ENCODE data around the gene MBNL1.

MBNL1 gene

DNA sequence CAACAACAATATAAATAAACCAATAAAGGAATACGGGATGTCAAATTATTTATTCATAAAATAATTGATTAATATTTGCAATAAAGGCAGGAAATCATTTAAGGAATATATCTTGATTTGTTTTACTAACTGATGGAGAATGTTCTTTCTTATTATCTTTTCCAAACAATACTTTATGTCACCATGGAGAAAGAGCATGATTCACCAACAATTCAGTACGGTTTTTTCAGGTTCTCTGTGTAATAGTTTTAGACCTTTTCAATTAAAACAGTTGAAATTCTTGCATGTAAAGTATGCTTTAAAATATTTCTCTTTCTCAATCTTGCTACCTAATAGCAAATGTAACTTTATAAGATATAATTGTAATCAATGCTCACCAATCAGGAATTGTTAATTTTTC lies 41.7 kb upstream of the MBNL1 start:
- no peaks in the 10 kb centered on the region for H3K9me2 ChIP-seq (replicated peaks; ENCODE audit: insufficient read depth, low read length)
- H3K4me3 ChIP-seq (ENCODE audit: low read length): no peak overlapping the region
- H2AFZ ChIP-seq (ENCODE audit: low read length): no peak overlapping the region
- H3K79me2 ChIP-seq (ENCODE audit: low read length): no peaks in the 10 kb centered on the region
- no peak overlapping the region for H3K27ac ChIP-seq (ENCODE audit: low read length)
- no peaks in the 10 kb centered on the region for H3K36me3 ChIP-seq (replicated peaks; ENCODE audit: insufficient read depth, low read length)
- H3F3A ChIP-seq (ENCODE audit: insufficient read depth, low read length): no peaks in the 10 kb centered on the region
- H3K4me2 ChIP-seq (ENCODE audit: low read depth, low read length): no peak overlapping the region
- TF ChIP-seq, protein P1, sequence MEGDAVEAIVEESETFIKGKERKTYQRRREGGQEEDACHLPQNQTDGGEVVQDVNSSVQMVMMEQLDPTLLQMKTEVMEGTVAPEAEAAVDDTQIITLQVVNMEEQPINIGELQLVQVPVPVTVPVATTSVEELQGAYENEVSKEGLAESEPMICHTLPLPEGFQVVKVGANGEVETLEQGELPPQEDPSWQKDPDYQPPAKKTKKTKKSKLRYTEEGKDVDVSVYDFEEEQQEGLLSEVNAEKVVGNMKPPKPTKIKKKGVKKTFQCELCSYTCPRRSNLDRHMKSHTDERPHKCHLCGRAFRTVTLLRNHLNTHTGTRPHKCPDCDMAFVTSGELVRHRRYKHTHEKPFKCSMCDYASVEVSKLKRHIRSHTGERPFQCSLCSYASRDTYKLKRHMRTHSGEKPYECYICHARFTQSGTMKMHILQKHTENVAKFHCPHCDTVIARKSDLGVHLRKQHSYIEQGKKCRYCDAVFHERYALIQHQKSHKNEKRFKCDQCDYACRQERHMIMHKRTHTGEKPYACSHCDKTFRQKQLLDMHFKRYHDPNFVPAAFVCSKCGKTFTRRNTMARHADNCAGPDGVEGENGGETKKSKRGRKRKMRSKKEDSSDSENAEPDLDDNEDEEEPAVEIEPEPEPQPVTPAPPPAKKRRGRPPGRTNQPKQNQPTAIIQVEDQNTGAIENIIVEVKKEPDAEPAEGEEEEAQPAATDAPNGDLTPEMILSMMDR (IDR thresholded peaks at IDR 0.05; ENCODE audit: low read length): no peak
- TF ChIP-seq EZH2 (optimal IDR thresholded peaks at IDR 0.05; ENCODE audit: low read depth, low read length) (no peak), EZH2phosphoT487 (IDR thresholded peaks at IDR 0.05; ENCODE audit: low read length) (no peak)
- H3K9ac ChIP-seq (ENCODE audit: low read length): no peak overlapping the region
- DNase-seq: no peak
- no peaks in the 10 kb centered on the region for H3K4me1 ChIP-seq (ENCODE audit: low read length)
- H3K9me3 ChIP-seq (replicated peaks; ENCODE audit: insufficient read depth, low read length): no peaks in the 10 kb centered on the region
- H3K27me3 ChIP-seq (replicated peaks; ENCODE audit: insufficient read depth, low read length): no peaks in the 10 kb centered on the region
- H4K20me1 ChIP-seq (ENCODE audit: insufficient read depth, low read length): no peaks in the 10 kb centered on the region

DNA sequence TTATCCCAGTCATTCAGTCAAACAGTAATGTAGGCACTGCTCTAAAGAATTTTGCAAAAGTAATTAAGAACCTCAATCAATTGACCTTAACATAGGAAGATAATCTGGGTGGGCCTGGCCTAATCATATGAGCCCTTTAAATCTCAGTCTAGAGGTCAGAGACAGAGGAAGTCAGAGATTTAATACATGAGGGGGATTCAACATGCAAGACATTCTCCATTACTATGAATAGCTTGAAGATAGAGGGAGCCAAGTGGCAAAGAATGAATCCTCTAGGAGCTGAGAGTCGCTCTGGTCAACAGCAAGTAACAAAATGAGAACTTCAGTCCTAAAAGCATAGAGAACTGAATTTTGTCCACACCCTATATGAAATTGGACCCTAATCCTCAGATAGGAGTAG lies 39.0 kb upstream of the MBNL1 start:
- no peaks in the 10 kb centered on the region for H3K4me1 ChIP-seq (ENCODE audit: low read length)

DNA sequence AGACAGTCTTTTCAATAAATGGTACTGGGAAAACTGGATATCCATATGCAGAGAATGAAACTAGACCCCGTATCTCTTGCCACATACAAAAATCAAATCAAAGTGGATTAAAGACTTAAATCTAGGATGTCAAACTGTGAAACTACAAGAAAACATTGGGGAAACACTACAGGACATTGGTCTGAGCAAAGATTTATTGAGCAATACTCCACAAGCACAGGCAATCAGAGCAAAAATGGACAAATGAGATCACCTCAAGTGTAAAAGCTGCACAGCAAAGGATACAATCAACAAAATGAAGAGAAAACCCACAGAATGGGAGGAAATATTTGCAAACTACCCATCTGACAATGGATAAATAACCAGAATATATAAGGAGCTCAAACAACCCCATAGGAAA lies 38.4 kb upstream of the MBNL1 start:
- H3K79me2 ChIP-seq (ENCODE audit: low read length): no peaks in the 10 kb centered on the region
- no peak overlapping the region for H3K9ac ChIP-seq (ENCODE audit: low read length)
- no peaks in the 10 kb centered on the region for H3K9me3 ChIP-seq (replicated peaks; ENCODE audit: insufficient read depth, low read length)
- TF ChIP-seq, protein P1 (IDR thresholded peaks at IDR 0.05; ENCODE audit: low read length): no peak
- TF ChIP-seq EZH2phosphoT487 (IDR thresholded peaks at IDR 0.05; ENCODE audit: low read length) (no peak), EZH2 (optimal IDR thresholded peaks at IDR 0.05; ENCODE audit: low read depth, low read length) (no peak)
- H3K4me3 ChIP-seq (ENCODE audit: low read length): no peak overlapping the region
- no peak for DNase-seq
- no peak overlapping the region for H2AFZ ChIP-seq (ENCODE audit: low read length)
- no peaks in the 10 kb centered on the region for H3K9me2 ChIP-seq (replicated peaks; ENCODE audit: insufficient read depth, low read length)
- no peaks in the 10 kb centered on the region for H3F3A ChIP-seq (ENCODE audit: insufficient read depth, low read length)
- no peak overlapping the region for H3K4me2 ChIP-seq (ENCODE audit: low read depth, low read length)
- no peaks in the 10 kb centered on the region for H4K20me1 ChIP-seq (ENCODE audit: insufficient read depth, low read length)
- H3K36me3 ChIP-seq (replicated peaks; ENCODE audit: insufficient read depth, low read length): no peaks in the 10 kb centered on the region
- no peak overlapping the region for H3K27ac ChIP-seq (ENCODE audit: low read length)
- no peaks in the 10 kb centered on the region for H3K4me1 ChIP-seq (ENCODE audit: low read length)
- H3K27me3 ChIP-seq (replicated peaks; ENCODE audit: insufficient read depth, low read length): no peaks in the 10 kb centered on the region

More for the DNA sequence above, 39.0 kb upstream of the MBNL1 start:
- H3K9me3 ChIP-seq (replicated peaks; ENCODE audit: insufficient read depth, low read length): no peaks in the 10 kb centered on the region
- no peaks in the 10 kb centered on the region for H4K20me1 ChIP-seq (ENCODE audit: insufficient read depth, low read length)
- H3K27me3 ChIP-seq (replicated peaks; ENCODE audit: insufficient read depth, low read length): no peaks in the 10 kb centered on the region
- H3K4me3 ChIP-seq (ENCODE audit: low read length): no peak overlapping the region
- no peak overlapping the region for H3K27ac ChIP-seq (ENCODE audit: low read length)
- H3K9me2 ChIP-seq (replicated peaks; ENCODE audit: insufficient read depth, low read length): no peaks in the 10 kb centered on the region
- H3K36me3 ChIP-seq (replicated peaks; ENCODE audit: insufficient read depth, low read length): no peaks in the 10 kb centered on the region
- H3K9ac ChIP-seq (ENCODE audit: low read length): no peak overlapping the region
- H3K4me2 ChIP-seq (ENCODE audit: low read depth, low read length): no peak overlapping the region
- TF ChIP-seq EZH2phosphoT487 (IDR thresholded peaks at IDR 0.05; ENCODE audit: low read length) (no peak), EZH2 (optimal IDR thresholded peaks at IDR 0.05; ENCODE audit: low read depth, low read length) (no peak)
- TF ChIP-seq, protein P1 (IDR thresholded peaks at IDR 0.05; ENCODE audit: low read length): no peak
- no peaks in the 10 kb centered on the region for H3K79me2 ChIP-seq (ENCODE audit: low read length)
- H3F3A ChIP-seq (ENCODE audit: insufficient read depth, low read length): no peaks in the 10 kb centered on the region
- no peak for DNase-seq
- H2AFZ ChIP-seq (ENCODE audit: low read length): no peak overlapping the region
